GM10847 (cell line): ENCODE measurements around the gene CFHR4.

ENCODE experiments used
- POLR2A ChIP-seq: IDR thresholded peaks from 2 replicates; pipeline ENCODE4 v1.6.1; 2011; ENCODE audit not compliant: insufficient read length; ENCODE audit errors: extremely low read depth

The CFHR4 gene

GRCh38 chr1:196951711-196952394 lies 64.0 kb downstream of the CFHR4 start:
- TF ChIP-seq POLR2A, result no peak

DNA sequence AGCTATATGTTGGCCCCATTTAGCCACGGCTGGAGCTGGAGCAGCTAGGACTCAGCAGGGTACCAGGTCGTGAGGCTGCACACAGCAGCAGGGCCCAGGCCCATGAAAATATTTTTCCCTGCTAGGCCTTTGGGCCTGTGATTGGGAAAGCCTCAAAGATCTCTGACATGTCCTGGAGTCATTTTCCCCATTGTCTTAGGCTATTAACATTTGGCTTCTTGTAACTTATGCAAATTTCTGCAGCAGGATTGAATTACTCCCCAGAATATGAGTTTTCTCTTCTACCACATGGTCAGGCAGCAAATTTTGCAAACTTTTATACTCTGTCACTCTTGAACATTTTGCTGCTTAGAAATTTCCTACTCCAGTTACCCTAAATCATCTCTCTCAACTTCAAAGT lies 66.9 kb downstream of the CFHR4 start:
- no peak for TF ChIP-seq POLR2A

DNA sequence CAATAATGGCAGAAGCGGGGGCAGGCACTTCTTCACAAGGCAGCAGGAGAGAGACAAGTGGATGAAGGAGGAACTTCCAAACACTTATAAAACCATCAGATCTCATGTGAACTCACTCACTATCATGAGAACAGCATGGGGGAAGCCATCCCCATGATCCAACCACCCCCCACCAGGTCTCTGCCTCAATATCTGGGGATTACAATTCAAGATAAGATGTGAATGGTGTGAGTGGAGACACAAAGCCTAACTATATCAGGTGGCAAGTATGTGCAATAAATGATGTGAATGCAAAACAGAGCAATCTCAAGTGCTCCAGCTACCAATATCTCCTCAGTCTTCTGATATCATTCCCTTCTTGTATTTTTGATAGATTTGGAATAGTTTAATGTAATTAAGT lies 68.1 kb downstream of the CFHR4 start:
- TF ChIP-seq POLR2A, result no peak

DNA sequence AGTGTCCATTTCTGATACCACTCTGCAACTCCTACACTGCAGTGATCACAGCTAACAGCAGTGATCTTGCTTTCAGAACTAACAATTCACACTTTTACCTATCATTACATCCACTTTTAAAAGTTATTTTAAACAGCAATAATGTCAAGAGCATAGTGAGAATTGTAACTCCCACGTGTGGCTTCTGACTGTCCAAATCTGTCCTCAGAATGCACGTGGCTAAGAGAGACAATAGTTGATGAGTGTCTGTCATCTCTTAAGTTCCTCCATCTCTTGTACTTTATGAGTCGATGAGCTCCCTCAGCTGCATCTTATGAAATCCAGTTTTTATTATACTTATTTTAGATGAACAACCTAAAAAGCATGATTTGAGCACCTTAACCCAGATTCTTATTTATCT lies 73.0 kb downstream of the CFHR4 start:
- TF ChIP-seq POLR2A, result no peak
